BLaER1 treated with 17β-estradiol and CSF1 and Interleukin-3, amounts not matched to agents 10 nM and 100 nM (cell line): ENCODE measurements around the gene KCNC1.

ENCODE experiments used
- H3K27ac ChIP-seq, 11 experiments: shearing (Covaris generic); formaldehyde crosslinking; 2 replicates each; pipeline ENCODE4 v1.8.1; 2022
- H3K27me3 ChIP-seq, 11 experiments: shearing (Covaris generic); formaldehyde crosslinking; 2 replicates each; pipeline ENCODE4 v1.8.1; 2022
- H3K36me3 ChIP-seq, 11 experiments: shearing (Covaris generic); formaldehyde crosslinking; 2 replicates each; pipeline ENCODE4 v1.8.1; 2022
- H3K4me1 ChIP-seq, 10 experiments: shearing (Covaris generic); formaldehyde crosslinking; 2 replicates each; pipeline ENCODE4 v1.8.1; 2022
- H3K4me2 ChIP-seq, 11 experiments: shearing (Covaris generic); formaldehyde crosslinking; 2 replicates each; pipeline ENCODE4 v1.8.1; 2022
- H3K4me3 ChIP-seq, 10 experiments: shearing (Covaris generic); formaldehyde crosslinking; 2 replicates each; pipeline ENCODE4 v1.8.1; 2022
- H3K9ac ChIP-seq, 11 experiments: shearing (Covaris generic); formaldehyde crosslinking; 2 replicates each; pipeline ENCODE4 v1.8.1; 2022
- H3K9me3 ChIP-seq, 11 experiments: shearing (Covaris generic); formaldehyde crosslinking; replicated peaks in 1 of 11; 2 replicates each; pipeline ENCODE4 v1.8.1; 2022
- H4K20me1 ChIP-seq, 11 experiments: shearing (Covaris generic); formaldehyde crosslinking; 2 replicates each; pipeline ENCODE4 v1.8.1; 2022
- Cebpa-rat ChIP-seq, 11 experiments: shearing (Covaris generic); IDR thresholded peaks; 2 replicates each; pipeline ENCODE4 v1.8.1; 2022

KCNC1 gene

DNA sequence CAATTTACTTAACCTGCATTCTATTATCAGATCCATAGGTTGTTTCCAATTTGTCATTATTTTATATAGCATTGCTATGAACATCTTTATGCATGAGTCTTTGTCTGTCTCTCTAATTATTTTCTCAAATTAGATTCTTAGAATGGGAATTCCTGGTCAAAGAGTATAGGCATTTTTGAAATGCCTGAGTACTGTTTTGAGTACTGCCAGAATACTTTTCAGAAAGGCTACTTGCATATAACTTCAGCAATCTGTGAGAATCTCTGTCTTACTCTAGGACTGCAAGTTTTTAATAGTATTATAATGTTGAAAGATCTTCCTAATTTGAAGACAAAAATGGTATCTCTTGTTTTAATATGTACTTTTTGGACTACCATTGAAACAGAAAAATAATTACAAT lies 56.6 kb downstream of the KCNC1 start:
- Histone ChIP-seq H3K27ac (no peak overlapping the region), H3K4me2 (no peak overlapping the region), H3K4me1 (no peaks in the 10 kb centered on the region), H3K9me3 (no peaks in the 10 kb centered on the region; a peak in 1 of 22 replicates), H4K20me1 (no peaks in the 10 kb centered on the region; a peak in 1 of 22 replicates), H3K9ac (no peak overlapping the region), H3K4me3 (no peak overlapping the region), H3K36me3 (peaks cover 0 to 19% (median 4%) of the 10 kb centered on the region in 11 experiments; a peak in 5 of 22 replicates), H3K27me3 (no peaks in the 10 kb centered on the region)
- no peak for TF ChIP-seq Cebpa-rat (IDR thresholded peaks at IDR 0.05)

DNA sequence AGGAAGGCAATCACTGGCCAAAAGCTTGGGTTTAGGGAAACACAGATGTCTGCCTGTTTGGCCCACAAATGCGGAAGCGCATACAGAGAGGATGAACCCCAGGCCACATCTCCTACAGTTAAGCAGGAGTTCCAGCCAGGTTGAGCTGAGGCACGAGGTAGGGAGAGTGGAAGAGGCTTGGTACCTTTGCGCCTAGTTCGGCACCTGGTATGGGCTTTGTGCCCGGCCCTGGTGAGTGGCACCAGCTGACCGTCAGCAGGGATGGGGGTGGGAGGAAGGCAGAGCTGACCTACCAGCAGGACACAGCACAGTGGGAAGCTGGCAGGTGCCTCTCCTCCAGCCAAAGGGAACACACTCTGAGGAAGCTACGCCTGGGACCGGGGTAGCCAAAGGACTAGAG lies 57.6 kb downstream of the KCNC1 start:
- H3K4me3 ChIP-seq = no peak overlapping the region
- H3K4me1 ChIP-seq = no peaks in the 10 kb centered on the region
- no peak for TF ChIP-seq Cebpa-rat (IDR thresholded peaks at IDR 0.05)
- no peaks in the 10 kb centered on the region; a peak in 1 of 22 replicates for H4K20me1 ChIP-seq
- no peak overlapping the region for H3K27ac ChIP-seq
- H3K9me3 ChIP-seq = no peaks in the 10 kb centered on the region
- H3K27me3 ChIP-seq = no peaks in the 10 kb centered on the region
- no peak overlapping the region for H3K4me2 ChIP-seq
- no peak overlapping the region for H3K9ac ChIP-seq
- H3K36me3 ChIP-seq = peaks cover 0 to 10% (median 0%) of the 10 kb centered on the region in 11 experiments; a peak in 3 of 22 replicates

DNA sequence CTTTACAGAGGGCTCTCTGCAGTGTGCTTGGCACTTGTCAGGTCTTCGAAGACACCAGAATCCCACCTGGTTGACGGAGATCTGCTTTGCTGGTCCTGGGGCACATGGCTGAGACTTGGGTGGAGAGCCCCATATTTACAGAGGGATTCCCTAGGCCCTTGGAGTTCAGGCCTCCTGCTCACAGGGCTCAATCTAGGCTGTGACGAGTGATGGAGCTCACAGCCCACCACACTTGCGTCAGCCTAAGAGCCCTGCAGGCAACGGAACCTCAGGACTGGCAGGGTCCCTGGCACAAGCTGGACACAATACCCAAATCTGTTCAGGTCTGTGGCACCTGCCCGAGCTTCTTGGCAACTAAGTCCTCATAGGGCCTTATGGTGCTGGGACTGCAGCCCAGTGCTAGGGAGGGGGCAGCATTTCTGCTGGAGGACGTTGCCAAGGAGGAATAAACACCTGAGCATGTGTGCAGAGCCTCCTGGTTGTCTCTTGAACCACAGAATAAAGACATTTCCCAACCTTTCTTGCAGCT lies 59.1 kb downstream of the KCNC1 start:
- Histone ChIP-seq H3K27ac (no peak overlapping the region), H3K4me1 (no peaks in the 10 kb centered on the region), H3K27me3 (no peaks in the 10 kb centered on the region), H3K4me2 (no peak overlapping the region), H4K20me1 (no peaks in the 10 kb centered on the region; a peak in 1 of 22 replicates), H3K4me3 (no peak overlapping the region), H3K9me3 (no peaks in the 10 kb centered on the region), H3K36me3 (no peaks in the 10 kb centered on the region), H3K9ac (no peak overlapping the region)
- TF ChIP-seq Cebpa-rat (IDR thresholded peaks at IDR 0.05) = no peak

DNA sequence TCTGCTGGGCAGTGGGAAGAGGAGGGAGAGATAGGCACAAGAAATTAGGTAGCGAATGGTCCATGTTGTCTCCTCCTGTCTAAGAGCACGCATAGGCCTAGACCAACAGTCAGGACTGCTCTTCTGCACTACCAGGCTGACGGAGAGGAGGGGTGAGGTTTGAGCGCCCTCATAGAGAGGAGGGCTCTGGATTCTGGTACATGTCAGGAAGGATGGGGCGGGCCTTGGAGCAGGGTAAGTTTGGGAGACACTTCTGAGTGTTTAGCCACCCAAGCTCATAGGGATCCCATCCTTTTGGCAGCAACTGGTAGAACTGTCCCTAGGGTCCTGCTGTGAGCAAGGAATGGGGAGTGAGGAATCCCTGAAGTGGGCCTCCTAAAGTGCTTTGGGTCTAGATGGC lies 60.4 kb downstream of the KCNC1 start:
- H3K9me3 ChIP-seq = no peaks in the 10 kb centered on the region
- H3K36me3 ChIP-seq = no peaks in the 10 kb centered on the region
- no peak overlapping the region for H3K9ac ChIP-seq
- H3K4me1 ChIP-seq = no peaks in the 10 kb centered on the region
- no peak overlapping the region for H3K4me3 ChIP-seq
- no peaks in the 10 kb centered on the region for H3K27me3 ChIP-seq
- H3K4me2 ChIP-seq = no peak overlapping the region
- no peak for TF ChIP-seq Cebpa-rat (IDR thresholded peaks at IDR 0.05)
- H4K20me1 ChIP-seq = no peaks in the 10 kb centered on the region; a peak in 1 of 22 replicates
- H3K27ac ChIP-seq = no peak overlapping the region

DNA sequence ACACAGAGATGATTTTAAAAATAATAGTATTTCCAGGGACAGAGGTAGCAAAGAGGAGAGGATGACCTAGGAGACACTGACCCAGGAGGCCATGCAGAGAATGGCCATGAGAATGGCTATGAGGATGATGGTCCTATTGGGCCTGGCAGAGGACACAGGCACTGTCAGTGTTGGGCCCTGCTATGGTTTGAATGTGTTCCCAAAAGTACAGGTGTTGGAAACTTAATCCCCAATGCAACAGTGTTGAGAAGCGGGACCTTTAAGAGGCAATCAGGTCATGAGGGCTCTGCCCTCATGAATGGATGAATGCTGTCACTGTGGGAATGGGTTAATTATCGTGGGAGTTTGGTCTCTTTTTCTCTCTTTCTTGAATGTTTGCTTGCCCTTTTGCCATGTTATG lies 61.6 kb downstream of the KCNC1 start:
- no peaks in the 10 kb centered on the region for H3K9me3 ChIP-seq
- H3K4me3 ChIP-seq = no peak overlapping the region
- no peak for TF ChIP-seq Cebpa-rat (IDR thresholded peaks at IDR 0.05)
- H3K27me3 ChIP-seq = no peaks in the 10 kb centered on the region
- no peaks in the 10 kb centered on the region; a peak in 1 of 22 replicates for H4K20me1 ChIP-seq
- no peak overlapping the region for H3K9ac ChIP-seq
- H3K27ac ChIP-seq = no peak overlapping the region
- H3K4me2 ChIP-seq = no peak overlapping the region
- H3K36me3 ChIP-seq = no peaks in the 10 kb centered on the region
- H3K4me1 ChIP-seq = no peaks in the 10 kb centered on the region

DNA sequence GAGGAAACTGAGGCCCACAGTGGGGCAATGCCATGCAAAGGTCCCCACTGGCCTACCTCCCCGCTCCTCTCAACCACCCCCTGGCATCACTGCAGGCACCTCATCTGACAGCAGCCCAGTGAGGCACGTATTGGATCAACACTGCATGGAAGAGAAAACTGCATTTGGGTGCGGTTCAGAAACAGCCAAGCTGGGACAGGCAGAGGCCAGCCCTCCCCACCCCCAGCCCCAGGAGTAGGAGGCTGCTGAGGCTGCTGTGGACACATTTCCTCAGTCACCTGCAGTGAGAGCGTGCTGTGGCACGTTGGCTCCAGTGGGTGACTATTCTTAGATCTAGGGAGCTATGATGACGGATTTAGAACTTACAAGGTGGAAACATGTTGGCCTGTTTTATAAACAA lies 63.7 kb downstream of the KCNC1 start:
- H3K27ac ChIP-seq = no peak overlapping the region
- H3K4me2 ChIP-seq = no peak overlapping the region
- no peaks in the 10 kb centered on the region for H3K27me3 ChIP-seq
- H3K4me1 ChIP-seq = no peaks in the 10 kb centered on the region
- no peaks in the 10 kb centered on the region for H3K36me3 ChIP-seq
- no peak overlapping the region for H3K4me3 ChIP-seq
- H3K9me3 ChIP-seq = no peaks in the 10 kb centered on the region
- H3K9ac ChIP-seq = no peak overlapping the region
- H4K20me1 ChIP-seq = no peaks in the 10 kb centered on the region; a peak in 1 of 22 replicates
- TF ChIP-seq Cebpa-rat (IDR thresholded peaks at IDR 0.05) = no peak

DNA sequence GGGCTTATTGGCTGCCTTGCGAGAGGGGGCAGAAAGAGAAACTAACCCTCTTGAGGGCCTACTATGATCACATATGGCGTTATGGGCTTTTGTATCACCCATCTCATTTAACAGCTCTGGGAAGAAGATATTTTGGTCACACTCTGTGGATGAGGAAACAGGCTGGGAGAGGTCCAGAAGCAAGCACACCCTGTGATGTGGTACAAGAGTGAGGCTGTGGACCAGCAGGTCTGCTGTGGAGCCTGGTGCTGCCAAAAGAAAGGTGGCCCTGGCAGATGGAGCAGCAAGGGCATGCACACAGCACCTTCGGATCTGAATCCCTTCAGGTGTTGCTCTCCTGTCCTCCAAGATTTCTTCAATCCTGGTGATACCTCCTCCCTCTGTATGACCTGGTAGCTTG lies 64.1 kb downstream of the KCNC1 start:
- H3K4me2 ChIP-seq = no peak overlapping the region
- no peaks in the 10 kb centered on the region for H3K4me1 ChIP-seq
- no peak overlapping the region for H3K9ac ChIP-seq
- no peaks in the 10 kb centered on the region; a peak in 1 of 22 replicates for H4K20me1 ChIP-seq
- H3K4me3 ChIP-seq = no peak overlapping the region
- TF ChIP-seq Cebpa-rat (IDR thresholded peaks at IDR 0.05) = no peak
- H3K27me3 ChIP-seq = no peaks in the 10 kb centered on the region
- no peak overlapping the region for H3K27ac ChIP-seq
- H3K9me3 ChIP-seq = no peaks in the 10 kb centered on the region
- no peaks in the 10 kb centered on the region for H3K36me3 ChIP-seq

DNA sequence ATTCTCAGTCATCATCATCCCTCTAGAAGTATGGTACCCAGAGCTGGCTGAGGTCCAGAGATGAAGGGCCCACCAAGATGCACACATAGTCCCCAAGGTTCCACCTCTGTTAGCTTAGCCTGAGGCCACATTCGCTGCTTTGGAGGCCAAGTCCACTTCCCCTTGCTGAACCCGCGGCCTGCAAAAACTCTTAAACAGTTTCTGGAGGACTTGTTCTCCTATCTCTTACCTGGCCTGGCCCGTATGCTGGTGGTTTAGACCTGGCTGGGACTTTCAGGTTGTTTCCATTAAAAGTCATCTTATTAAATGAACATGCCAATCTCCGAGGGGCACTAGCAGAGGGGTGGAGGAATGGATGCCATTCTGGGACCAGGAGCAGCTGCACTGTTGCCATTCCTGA lies 64.6 kb downstream of the KCNC1 start:
- no peaks in the 10 kb centered on the region for H3K4me1 ChIP-seq
- H3K4me2 ChIP-seq = no peak overlapping the region
- no peak for TF ChIP-seq Cebpa-rat (IDR thresholded peaks at IDR 0.05)
- H3K9ac ChIP-seq = no peak overlapping the region
- H4K20me1 ChIP-seq = no peaks in the 10 kb centered on the region; a peak in 1 of 22 replicates
- H3K4me3 ChIP-seq = no peak overlapping the region
- H3K9me3 ChIP-seq = no peaks in the 10 kb centered on the region
- no peak overlapping the region for H3K27ac ChIP-seq
- H3K36me3 ChIP-seq = no peaks in the 10 kb centered on the region
- H3K27me3 ChIP-seq = no peaks in the 10 kb centered on the region

DNA sequence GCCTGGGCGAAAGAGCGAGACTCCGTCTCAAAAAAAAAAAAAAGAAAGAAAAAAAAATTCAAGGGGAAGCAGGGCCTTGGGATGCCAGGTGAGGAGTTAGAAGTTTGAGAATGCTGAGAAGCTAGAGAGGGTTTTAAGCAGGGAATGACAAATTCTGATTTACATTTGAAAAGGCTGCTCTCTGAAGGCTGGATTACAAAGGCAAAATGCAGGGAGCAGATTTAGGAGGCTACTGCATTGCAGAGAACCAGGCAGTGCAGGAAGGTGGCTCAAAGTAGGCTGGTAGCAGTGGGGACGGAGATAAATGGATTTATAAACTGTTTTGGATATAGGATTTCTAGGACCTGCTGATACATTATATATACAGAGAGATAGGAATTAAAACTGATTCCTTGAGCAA lies 66.6 kb downstream of the KCNC1 start:
- no peaks in the 10 kb centered on the region for H3K36me3 ChIP-seq
- H3K4me2 ChIP-seq = no peak overlapping the region
- no peaks in the 10 kb centered on the region for H3K27me3 ChIP-seq
- TF ChIP-seq Cebpa-rat (IDR thresholded peaks at IDR 0.05) = no peak
- H3K4me1 ChIP-seq = no peaks in the 10 kb centered on the region
- no peaks in the 10 kb centered on the region for H4K20me1 ChIP-seq
- no peaks in the 10 kb centered on the region for H3K9me3 ChIP-seq
- H3K27ac ChIP-seq = no peak overlapping the region
- H3K4me3 ChIP-seq = no peak overlapping the region
- no peak overlapping the region for H3K9ac ChIP-seq

DNA sequence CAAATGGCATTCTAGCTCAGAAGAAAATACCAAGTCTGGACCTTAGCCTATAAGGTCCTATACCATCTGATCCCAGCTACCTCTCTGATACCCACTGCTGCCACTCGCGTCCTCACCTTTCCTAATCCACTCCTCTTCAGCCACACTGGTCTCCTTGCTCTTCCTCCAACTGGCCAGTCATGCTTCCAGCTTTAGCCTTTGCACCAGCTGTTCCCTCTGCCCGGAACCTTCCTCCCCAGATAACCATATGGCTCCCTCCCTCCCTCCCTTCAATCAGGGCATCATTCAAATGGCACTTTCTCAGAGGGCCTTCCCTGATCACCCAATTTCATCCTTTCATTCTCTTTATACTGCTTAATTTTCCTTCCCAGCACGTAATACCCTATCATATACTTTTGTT lies 67.9 kb downstream of the KCNC1 start:
- TF ChIP-seq Cebpa-rat (IDR thresholded peaks at IDR 0.05) = no peak

More for the DNA sequence above, 67.9 kb downstream of the KCNC1 start:
- Histone ChIP-seq H3K4me1 (no peaks in the 10 kb centered on the region), H3K36me3 (peaks cover 0 to 7% (median 0%) of the 10 kb centered on the region in 11 experiments; a peak in 2 of 22 replicates), H3K27me3 (no peaks in the 10 kb centered on the region), H3K27ac (no peak overlapping the region), H4K20me1 (no peaks in the 10 kb centered on the region), H3K9ac (no peak overlapping the region), H3K4me2 (no peak overlapping the region), H3K9me3 (no peaks in the 10 kb centered on the region), H3K4me3 (no peak overlapping the region)
